Endothelial cell of umbilical vein (primary cell): ENCODE data around the gene MAP4K3. TPM values are rescaled to one million over a fixed set of nuclear protein-coding genes. Genes with fewer than 3 reads are reported as not detected.

ENCODE experiments used
- BruUV-seq: library from RNA; stranded (reverse); fragments of 400-500 nt; replicated peaks from 2 replicates; lab custom pipeline; 2021; lab: Mats Ljungman, UMichigan
- CTCF ChIA-PET: fragments of 300-600, 350-600 bp; sonication (Branson Sonifier 250); formaldehyde crosslinking; loops from one replicate; lab custom pipeline; 2021; ENCODE audit warnings: antibody characterized with exemption, inconsistent platforms; lab: Charles Lee
- POLR2A ChIA-PET: fragments of 300-600, 350-600 bp; sonication (Branson Sonifier 250); formaldehyde crosslinking; loops from one replicate; lab custom pipeline; 2021; ENCODE audit warnings: antibody characterized with exemption, inconsistent platforms; lab: Charles Lee
- DNase-seq: peaks from one replicate; pipeline ENCODE4 v3.0.0-alpha.2; 2011; ENCODE audit warnings: low read depth, low spot score
- FAIRE-seq: peaks from 2 replicates; lab custom pipeline; 2011; peaks lifted over from hg19 to GRCh38; lab: Jason Lieb, UNC
- H2AFZ ChIP-seq: 2 replicates; pipeline ENCODE4 v1.6.0; 2012; ENCODE audit warnings: low read depth, low read length, control low read depth, inconsistent platforms
- H3K27ac ChIP-seq: 2 replicates; pipeline ENCODE4 v1.5.1; 2011; ENCODE audit warnings: low read depth, mild to moderate bottlenecking, control low read depth, low read length, moderate library complexity; ENCODE audit not compliant: insufficient read depth
- H3K27me3 ChIP-seq, 2 experiments: 2 replicates each; pipeline versions ENCODE4 v1.6.0 to v1.6.1; 2011; ENCODE audit warnings: low read length in 2 of 2, mixed read lengths in 1 of 2; ENCODE audit not compliant: control insufficient read depth in 2 of 2, insufficient read depth in 2 of 2
- H3K36me3 ChIP-seq, 2 experiments: 2 replicates in 1 of 2; 3 replicates in 1 of 2; pipeline ENCODE4 v1.5.1; 2011; ENCODE audit warnings: low read length in 2 of 2, mild to moderate bottlenecking in 1 of 2, moderate library complexity in 1 of 2; ENCODE audit not compliant: control insufficient read depth in 2 of 2, insufficient read depth in 2 of 2; ENCODE audit errors: extremely low read depth in 1 of 2
- H3K4me1 ChIP-seq: 3 replicates; pipeline ENCODE4 v1.5.1; 2011; ENCODE audit warnings: mild to moderate bottlenecking, low read length; ENCODE audit not compliant: control insufficient read depth, insufficient read depth; ENCODE audit errors: extremely low read depth
- H3K4me2 ChIP-seq: 2 replicates; pipeline ENCODE4 v1.6.1; 2011; ENCODE audit warnings: low read length, control low read depth, mixed read lengths; ENCODE audit not compliant: insufficient read depth
- H3K4me3 ChIP-seq, 3 experiments: fragments of 200-600 bp in 1 of 3; sonication (generic), shearing (Covaris generic) in 1 of 3; replicated peaks in 1 of 3; 2 replicates each; pipeline ENCODE4 v1.5.1; 2011 to 2016; ENCODE audit warnings: control low read depth in 3 of 3, low read length in 3 of 3, mild to moderate bottlenecking in 2 of 3, inconsistent platforms in 1 of 3, low read depth in 1 of 3, moderate library complexity in 1 of 3; ENCODE audit not compliant: insufficient read depth in 1 of 3
- H3K79me2 ChIP-seq: 2 replicates; pipeline ENCODE4 v1.6.0; 2012; ENCODE audit warnings: low read length, inconsistent platforms; ENCODE audit not compliant: control insufficient read depth, insufficient read depth
- H3K9ac ChIP-seq: replicated peaks from 2 replicates; pipeline ENCODE3; 2011; ENCODE audit warnings: low read length, control low read depth; ENCODE audit not compliant: insufficient read depth; ENCODE audit errors: extremely low read depth
- H3K9me1 ChIP-seq: replicated peaks from 3 replicates; pipeline ENCODE4 v1.6.0; 2011; ENCODE audit warnings: mild to moderate bottlenecking, low read length; ENCODE audit not compliant: control insufficient read depth, insufficient read depth; ENCODE audit errors: extremely low read depth
- H3K9me3 ChIP-seq: replicated peaks from 2 replicates; pipeline ENCODE4 v1.5.1; 2012; ENCODE audit warnings: low read length, inconsistent platforms; ENCODE audit not compliant: control insufficient read depth, insufficient read depth
- H4K20me1 ChIP-seq: replicated peaks from 2 replicates; pipeline ENCODE3; 2011; ENCODE audit warnings: mild to moderate bottlenecking, low read length; ENCODE audit not compliant: control insufficient read depth, insufficient read depth; ENCODE audit errors: extremely low read depth
- EZH2 ChIP-seq: IDR thresholded peaks from 2 replicates; pipeline ENCODE4 v1.6.1; 2012; ENCODE audit warnings: borderline replicate concordance, low read depth, mild to moderate bottlenecking, moderate library complexity, low read length, inconsistent platforms; ENCODE audit not compliant: severe bottlenecking
- FOS ChIP-seq: IDR thresholded peaks from 2 replicates; pipeline ENCODE4 v1.6.1; 2011; ENCODE audit warnings: mild to moderate bottlenecking, low read length, moderate library complexity, borderline replicate concordance; ENCODE audit not compliant: insufficient read depth
- GATA2 ChIP-seq: IDR thresholded peaks from 2 replicates; pipeline ENCODE4 v1.7.0; 2011; ENCODE audit warnings: low read depth, mild to moderate bottlenecking, moderate library complexity, mixed read lengths, low read length; ENCODE audit not compliant: insufficient read length, insufficient read depth
- JUN ChIP-seq: IDR thresholded peaks from 2 replicates; pipeline ENCODE4 v1.6.1; 2011; ENCODE audit warnings: borderline replicate concordance, low read depth; ENCODE audit not compliant: insufficient read length, insufficient read depth
- MAX ChIP-seq: IDR thresholded peaks from 2 replicates; pipeline ENCODE4 v1.6.1; 2011; ENCODE audit not compliant: insufficient read depth, insufficient read length
- MYC ChIP-seq: IDR thresholded peaks from one replicate; pipeline ENCODE4 v1.6.1; 2011; ENCODE audit warnings: mild to moderate bottlenecking, low read depth, low read length
- POLR2A ChIP-seq: IDR thresholded peaks from 2 replicates; pipeline ENCODE4 v1.6.1; 2012; ENCODE audit warnings: low read depth, mild to moderate bottlenecking, control low read depth, low read length
- POLR2AphosphoS5 ChIP-seq: IDR thresholded peaks from 2 replicates; pipeline ENCODE4 v1.6.1; 2012; ENCODE audit warnings: low read depth, mild to moderate bottlenecking, control low read depth, low read length, moderate library complexity; ENCODE audit not compliant: insufficient read depth
- dilution Hi-C: fragments of 300-500 bp; cut with MboI; formaldehyde crosslinking; loops from one replicate; pipeline ENCODE4 v1.15.0; 2019; ENCODE audit warnings: low sequenced_read_pairs; ENCODE audit not compliant: extremely low pct_ligation_motif_present
- intact Hi-C: fragments of 100-400 bp; cut with micrococcal nuclease; formaldehyde crosslinking; loops from one replicate; pipeline ENCODE4 v1.10.0; 2022
- polyA plus RNA-seq, 4 experiments: library from polyadenylated mRNA; depleted of rRNA in 3 of 4; stranded (reverse) in 3 of 4; unstranded in 1 of 4; fragments of >200 nt; gene quantifications; 2 replicates each; pipeline versions ENCODE4 v1.2.1 to v1.2.3, GENCODE V29; 2011 to 2012; ENCODE audit warnings: missing spikeins in 1 of 4
- total RNA-seq: library from RNA; stranded (reverse); gene quantifications from 2 replicates; pipeline ENCODE4 v1.2.3, GENCODE V29; 2021
- TF ChIP-seq, protein P1 (sequence below), 2 donors: IDR thresholded peaks; 1 replicate in 1 of 2; 2 replicates in 1 of 2; pipeline ENCODE4 v1.5.1; 2011; ENCODE audit warnings: low read length in 2 of 2, mild to moderate bottlenecking in 2 of 2, moderate library complexity in 2 of 2, control low read depth in 1 of 2, inconsistent platforms in 1 of 2, low read depth in 1 of 2; ENCODE audit not compliant: insufficient read depth in 1 of 2; ENCODE audit errors: extremely low read depth in 1 of 2

MAP4K3 gene
- total and polyA plus RNA-seq, 2 donors (not counting 3 experiments of a cell fraction or from before 2014, with no cell fraction given), result 8.0 to 45.9 TPM

GRCh38 chr2:39390216-39390615 lies 46.9 kb downstream of the MAP4K3 start:
- Histone ChIP-seq H3K27ac (no peak overlapping the region), H4K20me1 (peaks cover 3% of the 10 kb centered on the region), H3K9me3 (no peaks in the 10 kb centered on the region), H3K9ac (no peak overlapping the region), H3K27me3 (no peaks in the 10 kb centered on the region), H3K79me2 (peaks cover 46% of the 10 kb centered on the region), H3K4me2 (no peak overlapping the region), H3K4me3 (no peak overlapping the region), H3K9me1 (no peaks in the 10 kb centered on the region), H2AFZ (no peak overlapping the region), H3K4me1 (no peaks in the 10 kb centered on the region), H3K36me3 (no peaks in the 10 kb centered on the region)
- DNase-seq, result no peak
- intact Hi-C loops (no loop called here), dilution Hi-C loops (no loop called here)
- no peak for FAIRE-seq
- no TSS peak for BruUV-seq
- POLR2A ChIA-PET, result no interaction called here
- CTCF ChIA-PET, result no interaction called here
- TF ChIP-seq POLR2A, result no peak
- no peak for TF ChIP-seq POLR2AphosphoS5

DNA sequence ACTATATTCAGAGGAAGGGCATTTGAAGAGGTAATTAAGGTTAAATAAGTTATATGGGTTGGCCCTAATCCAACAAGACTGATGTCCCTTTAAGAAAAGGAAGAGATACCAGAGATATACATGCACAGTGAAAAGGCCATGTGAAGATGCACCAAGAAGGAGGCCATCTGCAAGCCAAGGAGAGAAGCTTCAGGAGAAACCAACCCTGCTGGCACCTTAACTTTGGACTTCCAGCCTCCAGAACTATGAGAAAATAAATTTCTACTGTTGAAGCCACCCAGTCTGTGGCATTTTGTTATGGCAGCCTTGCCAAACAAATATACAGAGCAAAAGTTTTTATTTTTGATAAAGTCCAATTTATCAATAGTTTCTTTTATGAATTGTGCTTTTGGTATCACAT lies 51.0 kb downstream of the MAP4K3 start:
- DNase-seq, result no peak
- Histone ChIP-seq H3K36me3 (no peaks in the 10 kb centered on the region), H2AFZ (no peak overlapping the region), H3K27ac (no peak overlapping the region), H4K20me1 (no peaks in the 10 kb centered on the region), H3K27me3 (no peaks in the 10 kb centered on the region), H3K9me3 (no peaks in the 10 kb centered on the region), H3K4me2 (no peak overlapping the region), H3K4me1 (no peaks in the 10 kb centered on the region), H3K79me2 (peaks cover 39% of the 10 kb centered on the region), H3K4me3 (no peak overlapping the region), H3K9me1 (no peaks in the 10 kb centered on the region), H3K9ac (no peak overlapping the region)
- FAIRE-seq, result no peak
- ChIA-PET CTCF (no interaction called here), POLR2A (no interaction called here)
- intact Hi-C loops, result no loop called here
- BruUV-seq, result no TSS peak
- TF ChIP-seq EZH2, result no peak
- no peak for TF ChIP-seq GATA2
- TF ChIP-seq POLR2A, result no peak
- TF ChIP-seq JUN, result no peak
- TF ChIP-seq FOS, result no peak
- TF ChIP-seq, protein P1, sequence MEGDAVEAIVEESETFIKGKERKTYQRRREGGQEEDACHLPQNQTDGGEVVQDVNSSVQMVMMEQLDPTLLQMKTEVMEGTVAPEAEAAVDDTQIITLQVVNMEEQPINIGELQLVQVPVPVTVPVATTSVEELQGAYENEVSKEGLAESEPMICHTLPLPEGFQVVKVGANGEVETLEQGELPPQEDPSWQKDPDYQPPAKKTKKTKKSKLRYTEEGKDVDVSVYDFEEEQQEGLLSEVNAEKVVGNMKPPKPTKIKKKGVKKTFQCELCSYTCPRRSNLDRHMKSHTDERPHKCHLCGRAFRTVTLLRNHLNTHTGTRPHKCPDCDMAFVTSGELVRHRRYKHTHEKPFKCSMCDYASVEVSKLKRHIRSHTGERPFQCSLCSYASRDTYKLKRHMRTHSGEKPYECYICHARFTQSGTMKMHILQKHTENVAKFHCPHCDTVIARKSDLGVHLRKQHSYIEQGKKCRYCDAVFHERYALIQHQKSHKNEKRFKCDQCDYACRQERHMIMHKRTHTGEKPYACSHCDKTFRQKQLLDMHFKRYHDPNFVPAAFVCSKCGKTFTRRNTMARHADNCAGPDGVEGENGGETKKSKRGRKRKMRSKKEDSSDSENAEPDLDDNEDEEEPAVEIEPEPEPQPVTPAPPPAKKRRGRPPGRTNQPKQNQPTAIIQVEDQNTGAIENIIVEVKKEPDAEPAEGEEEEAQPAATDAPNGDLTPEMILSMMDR (IDR thresholded peaks at IDR 0.05; ENCODE audit: extremely low read depth in 1 of 2, insufficient read depth in 1 of 2, low read depth in 1 of 2, low read length in 2 of 2), result no peak
- TF ChIP-seq MAX, result no peak
- TF ChIP-seq MYC, result no peak
- TF ChIP-seq POLR2AphosphoS5, result no peak
- dilution Hi-C loops, result no loop called here
